K562 (cell line): ENCODE results near the gene DLGAP1. TPM values are rescaled to one million over a fixed set of nuclear protein-coding genes. Genes with fewer than 3 reads are reported as not detected.

Experiments
- ATAC-seq: fragments of 200-7000 bp; cut with Tn5 transposase; 3 replicates; pipeline ENCODE4 v1.9.1; 2020; ENCODE audit warnings: moderate library complexity
- BruUV-seq: library from RNA; stranded (reverse); fragments of 400-500 nt; replicated peaks from 2 replicates; lab custom pipeline; 2021; lab: Mats Ljungman, UMichigan
- CTCF ChIA-PET: fragments of 300-600 bp; formaldehyde crosslinking; extraction: SDS; loops from one replicate; lab custom pipeline; 2021; ENCODE audit warnings: low intra/inter-chr PET ratio; lab: Yijun Ruan, JAX
- POLR2A ChIA-PET: fragments of 300-600, 350-650 bp; sonication (Branson Sonifier 250); formaldehyde crosslinking; extraction: SDS; loops from one replicate; lab custom pipeline; 2021; ENCODE audit warnings: antibody characterized with exemption, inconsistent platforms; lab: Yijun Ruan, JAX
- DNase-seq, 4 experiments: peaks; one replicate each; pipeline versions ENCODE4 v3.0.0 to v3.0.0-alpha.2; 2011 to 2018; ENCODE audit warnings: low spot score in 3 of 4, mixed read lengths in 3 of 4; ENCODE audit errors: extremely low read depth in 1 of 4
- FAIRE-seq: peaks from 2 replicates; lab custom pipeline; 2011; peaks lifted over from hg19 to GRCh38; lab: Jason Lieb, UNC
- H2AFZ ChIP-seq: 2 replicates; pipeline ENCODE4 v1.6.0; 2011; ENCODE audit warnings: low read depth, low read length, control low read depth, inconsistent platforms
- H3K27ac ChIP-seq: fragments of 200-600 bp; 3 replicates; pipeline ENCODE4 v1.8.0; 2011; ENCODE audit warnings: low read depth, mild to moderate bottlenecking, control low read depth, inconsistent platforms, low read length, moderate library complexity, mixed read lengths; ENCODE audit errors: extremely low read depth
- H3K27me3 ChIP-seq, 2 experiments: fragments of 300-600 bp in 1 of 2; 2 replicates in 1 of 2; 3 replicates in 1 of 2; pipeline versions ENCODE4 v1.6.0 to v1.8.0; 2011; ENCODE audit warnings: inconsistent platforms in 2 of 2, low read length in 2 of 2, mild to moderate bottlenecking in 1 of 2, mixed read lengths in 1 of 2, moderate library complexity in 1 of 2; ENCODE audit not compliant: control insufficient read depth in 2 of 2, insufficient read depth in 2 of 2
- H3K36me3 ChIP-seq: fragments of 300-600 bp; 3 replicates; pipeline ENCODE4 v1.8.0; 2011; ENCODE audit warnings: mild to moderate bottlenecking, low read length, inconsistent platforms; ENCODE audit not compliant: control insufficient read depth, insufficient read depth
- H3K4me1 ChIP-seq, 2 experiments: fragments of 200-600 bp in 1 of 2; replicated peaks in 1 of 2; 2 replicates in 1 of 2; 3 replicates in 1 of 2; pipeline versions ENCODE4 v1.5.1 to v1.8.0; 2011; ENCODE audit warnings: inconsistent platforms in 2 of 2, low read length in 2 of 2, mild to moderate bottlenecking in 1 of 2, mixed read lengths in 1 of 2, moderate library complexity in 1 of 2; ENCODE audit not compliant: control insufficient read depth in 2 of 2, insufficient read depth in 2 of 2
- H3K4me2 ChIP-seq: 2 replicates; pipeline ENCODE4 v1.6.1; 2011; ENCODE audit warnings: low read length, control low read depth, inconsistent platforms, mixed read lengths; ENCODE audit not compliant: insufficient read depth
- H3K4me3 ChIP-seq: fragments of 200-600 bp; sonication (generic), shearing (Covaris generic); 2 replicates; pipeline ENCODE4 v1.5.1; 2016; ENCODE audit warnings: control low read depth, inconsistent platforms
- H3K79me2 ChIP-seq: fragments of 200-600 bp; 3 replicates; pipeline ENCODE4 v1.8.0; 2011; ENCODE audit warnings: low read length, inconsistent platforms; ENCODE audit not compliant: control insufficient read depth, insufficient read depth
- H3K9ac ChIP-seq, 2 experiments: 2 replicates each; pipeline versions ENCODE4 v1.6.0 to v1.6.1; 2011; ENCODE audit warnings: low read depth in 2 of 2, low read length in 2 of 2, control low read depth in 1 of 2, inconsistent platforms in 1 of 2, mild to moderate bottlenecking in 1 of 2, mixed read lengths in 1 of 2; ENCODE audit not compliant: insufficient read depth in 1 of 2
- H3K9me1 ChIP-seq: one replicate; pipeline ENCODE4 v1.6.0; 2011; ENCODE audit warnings: inconsistent platforms, mild to moderate bottlenecking, low read length, moderate library complexity; ENCODE audit not compliant: control insufficient read depth, insufficient read depth
- H3K9me3 ChIP-seq: replicated peaks from 2 replicates; pipeline ENCODE4 v1.5.1; 2011; ENCODE audit warnings: low read depth, low read length, inconsistent platforms; ENCODE audit not compliant: control insufficient read depth, insufficient read depth
- H4K20me1 ChIP-seq: replicated peaks from 2 replicates; pipeline ENCODE4 v1.6.1; 2011; ENCODE audit warnings: low read length, inconsistent platforms, mixed read lengths; ENCODE audit not compliant: control insufficient read depth, insufficient read depth
- CREB1 ChIP-seq, 2 experiments: sonication (generic) in 1 of 2; formaldehyde crosslinking in 1 of 2; IDR thresholded peaks; 2 replicates each; pipeline versions ENCODE4 v1.6.1 to v1.8.0; 2012 to 2022; ENCODE audit warnings: inconsistent platforms in 1 of 2, mild to moderate bottlenecking in 1 of 2, missing genetic modification reagents in 1 of 2, moderate library complexity in 1 of 2
- ERF ChIP-seq: fragments of 450-650 bp; formaldehyde crosslinking; IDR thresholded peaks from 2 replicates; pipeline ENCODE4 v1.4.0; 2020; ENCODE audit warnings: mild to moderate bottlenecking, mixed read lengths
- HEY1 ChIP-seq: fragments of 250-450 bp; sonication (Bioruptor Pico); IDR thresholded peaks from 2 replicates; pipeline ENCODE4 v1.5.0; 2020; ENCODE audit warnings: mild to moderate bottlenecking, moderate library complexity, borderline replicate concordance
- HNRNPL ChIP-seq: fragments of 200-400 bp; formaldehyde crosslinking; IDR thresholded peaks from 2 replicates; pipeline ENCODE4 v1.6.1; 2017; ENCODE audit warnings: low read depth, mild to moderate bottlenecking, low read length
- KLF1 ChIP-seq: fragments of 450-650 bp; IDR thresholded peaks from 2 replicates; pipeline ENCODE4 v1.6.1; 2016; ENCODE audit warnings: missing genetic modification characterization, missing compliant biosample characterization
- MAX ChIP-seq: sonication (generic); formaldehyde crosslinking; IDR thresholded peaks from 2 replicates; pipeline ENCODE4 v1.9.0; 2022; ENCODE audit warnings: mild to moderate bottlenecking, missing genetic modification reagents
- POLR2AphosphoS2 ChIP-seq: IDR thresholded peaks from 2 replicates; pipeline ENCODE4 v1.6.1; 2012; ENCODE audit warnings: low read length, improper control_type of control experiment
- POLR2H ChIP-seq: IDR thresholded peaks from 2 replicates; pipeline ENCODE4 v1.6.1; 2016; ENCODE audit warnings: missing genetic modification characterization, low read depth, mild to moderate bottlenecking, control low read depth, missing compliant biosample characterization, moderate library complexity
- THRA ChIP-seq: fragments of 450-650 bp; IDR thresholded peaks from 2 replicates; pipeline ENCODE4 v1.6.1; 2017; ENCODE audit warnings: mild to moderate bottlenecking, moderate library complexity
- XRCC3 ChIP-seq: fragments of 450-650 bp; IDR thresholded peaks from 2 replicates; pipeline ENCODE4 v1.6.1; 2017; ENCODE audit warnings: mild to moderate bottlenecking, moderate library complexity
- ZNF140 ChIP-seq: fragments of 250-450 bp; sonication (Bioruptor Pico); IDR thresholded peaks from 2 replicates; pipeline ENCODE4 v1.8.0; 2021; ENCODE audit warnings: moderate library complexity, mild to moderate bottlenecking, inconsistent platforms
- ZNF408 ChIP-seq: fragments of 250-450 bp; sonication (Bioruptor Pico); IDR thresholded peaks from 2 replicates; pipeline ENCODE4 v1.4.0; 2020; ENCODE audit warnings: low read depth, mild to moderate bottlenecking, moderate library complexity
- ZSCAN29 ChIP-seq: fragments of 450-650 bp; IDR thresholded peaks from 2 replicates; pipeline ENCODE4 v1.6.1; 2017
- WGBS: fragments of 100-300 bp; shearing (Covaris generic); methylation state at CpG from one replicate; pipeline ENCODE4 v1.1.6; 2016; ENCODE audit warnings: low coverage, mixed read lengths; ENCODE audit not compliant: insufficient coverage; ENCODE audit errors: missing lambda C conversion rate; 5-methylcytosine and 5-hydroxymethylcytosine counted together
- in situ Hi-C: fragments of 300-500 bp; cut with MboI; formaldehyde crosslinking; loops from 4 replicates; pipeline ENCODE4 v1.15.0; 2018; ENCODE audit warnings: inconsistent platforms, mixed read lengths
- intact Hi-C: fragments of 100-400 bp; cut with micrococcal nuclease; formaldehyde crosslinking; loops from 2 replicates; pipeline ENCODE4 v1.14.2; 2022
- polyA plus RNA-seq, 8 experiments: library from polyadenylated mRNA; depleted of rRNA in 4 of 8; stranded (reverse) in 5 of 8; unstranded in 3 of 8; fragments of >200 nt; fragmentation: Nextera tagmentation in 2 of 8; fragmentation: Illumina TruSeq in 1 of 8; extraction: Ambion mirVana in 2 of 8; extraction: Trizol in 1 of 8; gene quantifications; 2 replicates each; pipeline versions ENCODE4 v1.2.1 to v1.2.3, GENCODE V29; 2011 to 2014; ENCODE audit warnings: inconsistent platforms in 1 of 8, missing spikeins in 1 of 8
- total RNA-seq, 7 experiments: library from RNA; depleted of rRNA in 6 of 7; stranded (reverse); fragments of >200 nt in 6 of 7; fragmentation: Illumina TruSeq in 2 of 7; extraction: Trizol in 2 of 7; gene quantifications; 2 replicates each; pipeline versions ENCODE4 v1.2.1 to v1.2.3, GENCODE V29; 2011 to 2021; ENCODE audit warnings: low replicate concordance in 1 of 7

The DLGAP1 gene
- total and polyA plus RNA-seq, 9 of the 15 experiments (the other 6 are each of a cell fraction or from before 2014, with no cell fraction given), result 0.04 to 0.22 (median 0.08) TPM

GRCh38 chr18:4468511-4468910, 13.4 kb upstream of the DLGAP1 start:
- no TSS peak for BruUV-seq
- no peak for FAIRE-seq

More at GRCh38 chr18:4468511-4468910, 13.4 kb upstream of the DLGAP1 start:
- CTCF ChIA-PET, result no interaction called here
- Histone ChIP-seq H3K9me3 (no peaks in the 10 kb centered on the region), H3K4me1 (no peaks in the 10 kb centered on the region), H3K36me3 (no peaks in the 10 kb centered on the region), H3K79me2 (no peaks in the 10 kb centered on the region), H3K4me3 (no peak overlapping the region), H3K9ac (no peak overlapping the region), H4K20me1 (no peaks in the 10 kb centered on the region), H3K27ac (no peak overlapping the region), H3K27me3 (no peaks in the 10 kb centered on the region), H3K4me2 (no peak overlapping the region)
- in situ Hi-C loops, result no loop called here
- 0% methylated on average over 3 of the region's 3 CpGs for WGBS
- intact Hi-C loops, result no loop called here
- no peak for DNase-seq
- TF ChIP-seq ZNF140 (CRISPR knock-in tag) (no peak), THRA (no peak), HEY1 (no peak), MAX (no peak), CREB1 (IDR thresholded peaks at IDR 0.05) (no peak), CREB1 (CRISPR knock-in tag; IDR thresholded peaks at IDR 0.05) (no peak), ERF (CRISPR knock-in tag) (no peak), POLR2H (no peak), POLR2AphosphoS2 (no peak), XRCC3 (no peak), HNRNPL (no peak), ZSCAN29 (no peak), KLF1 (tag) (no peak), ZNF408 (CRISPR knock-in tag) (no peak)
- TF ChIP-seq, all 486 proteins: peak for 0
- POLR2A ChIA-PET, result no interaction called here
- no peak for ATAC-seq
- Histone ChIP-seq H3K9me1 (no peaks in the 10 kb centered on the region), H2AFZ (no peak overlapping the region)
